Activated gamma-delta T cell treated with Interleukin-2 at 50 U/mL for 16 hours (primary cell): ENCODE measurements around the gene DERL3.
"Not testable (repeated sequence)": the region's sequence is repeated elsewhere in the genome, so short reads cannot be mapped to it uniquely, and the experiment has no call there.

Experiments used
- DNase-seq: peaks from one replicate; pipeline ENCODE4 v3.0.0-alpha.2; 2020

DERL3 gene

GRCh38 chr22:23838681-23839468, at the start of gene DERL3:
Gene DERL3, minus strand, starts transcription at chr22:23839006. Its CDS starts 19 bp downstream, at chr22:23838987.
- DNase-seq, result peak; percentile 95

DNA sequence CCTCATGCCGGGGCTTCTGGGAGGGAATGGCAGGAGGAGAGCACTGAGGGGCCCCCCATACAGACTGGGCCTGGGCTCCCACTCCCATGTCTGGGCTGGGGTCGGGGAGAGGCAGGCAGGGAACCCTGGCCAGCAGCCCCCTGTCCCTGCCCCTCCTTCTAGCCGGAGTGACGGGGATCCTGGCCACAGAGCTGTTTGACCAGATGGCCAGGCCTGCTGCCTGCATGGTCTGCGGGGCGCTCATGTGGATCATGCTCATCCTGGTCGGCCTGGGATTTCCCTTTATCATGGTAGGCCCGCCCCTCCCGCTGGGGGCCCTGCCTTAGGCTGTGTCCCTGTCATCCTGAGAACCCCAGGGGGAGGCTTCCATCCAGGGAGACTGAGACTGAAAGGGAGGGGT, 45.3 kb upstream of the DERL3 start:
- no peak for DNase-seq

- DNase-seq, result no peak
Measured at GRCh38 chr22:23883658-23884057, 44.9 kb upstream of the DERL3 start.

- DNase-seq, result no peak
Measured at GRCh38 chr22:23882370-23882769, 43.6 kb upstream of the DERL3 start.

DNA sequence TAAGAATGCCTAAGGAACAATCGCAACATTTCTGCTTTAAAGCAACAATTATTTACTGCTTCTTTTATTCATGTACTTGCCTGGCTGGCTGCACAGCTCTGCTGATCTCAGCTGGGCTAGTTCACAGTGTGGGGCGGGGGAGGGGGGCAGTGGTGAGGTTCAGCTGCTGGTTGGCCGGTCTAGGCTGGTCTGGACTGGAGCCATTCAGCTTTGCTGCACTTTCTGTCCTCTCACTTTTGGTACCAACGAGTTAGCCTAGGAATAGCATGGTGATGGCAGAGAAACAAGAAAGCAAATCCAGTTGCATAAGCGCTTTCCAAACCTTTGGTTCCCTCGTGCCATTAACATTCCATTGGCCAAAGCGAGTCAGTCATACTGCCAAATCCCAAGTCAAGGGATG, 39.4 kb upstream of the DERL3 start:
- no peak for DNase-seq

- DNase-seq, result no peak
Measured at GRCh38 chr22:23877566-23877965, 38.8 kb upstream of the DERL3 start.

- DNase-seq, result no peak
Measured at GRCh38 chr22:23875801-23876200, 37.0 kb upstream of the DERL3 start.

- DNase-seq, result no peak
Measured at GRCh38 chr22:23874871-23875270, 36.1 kb upstream of the DERL3 start.

GRCh38 chr22:23868580-23868979, 29.8 kb upstream of the DERL3 start:
- DNase-seq, result no peak

DNA sequence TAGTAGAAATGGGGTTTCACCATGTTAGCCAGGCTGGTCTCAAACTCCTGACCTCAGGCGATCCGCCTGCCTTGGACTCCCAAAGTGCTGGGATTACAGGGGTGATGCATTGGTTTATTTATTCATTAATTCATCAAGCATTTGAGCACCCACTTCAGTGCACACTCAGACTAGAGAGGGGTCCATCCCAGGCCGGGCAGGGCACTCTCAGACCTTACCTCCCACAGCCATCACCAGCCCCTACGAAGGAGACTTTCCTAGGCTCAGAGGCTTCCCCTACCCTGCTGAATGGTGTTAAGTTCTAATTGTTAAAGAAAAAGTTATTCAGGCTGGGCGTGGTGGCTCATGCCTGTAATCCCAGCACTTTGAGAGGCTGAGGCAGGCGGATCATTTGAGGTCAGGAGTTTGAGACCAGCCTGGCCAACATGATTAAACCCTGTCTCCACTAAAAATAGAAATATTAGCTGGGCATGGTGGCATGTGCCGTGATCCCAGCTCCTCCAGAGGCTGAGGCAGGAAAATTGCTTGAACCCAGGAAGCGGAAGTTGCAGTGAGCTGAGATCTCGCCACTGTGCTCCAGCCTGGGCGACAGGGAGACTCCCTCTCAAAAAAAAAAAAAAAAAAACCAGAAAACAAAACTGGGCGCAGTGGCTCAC, 25.8 kb upstream of the DERL3 start:
- DNase-seq, result not testable (repeated sequence)

DNA sequence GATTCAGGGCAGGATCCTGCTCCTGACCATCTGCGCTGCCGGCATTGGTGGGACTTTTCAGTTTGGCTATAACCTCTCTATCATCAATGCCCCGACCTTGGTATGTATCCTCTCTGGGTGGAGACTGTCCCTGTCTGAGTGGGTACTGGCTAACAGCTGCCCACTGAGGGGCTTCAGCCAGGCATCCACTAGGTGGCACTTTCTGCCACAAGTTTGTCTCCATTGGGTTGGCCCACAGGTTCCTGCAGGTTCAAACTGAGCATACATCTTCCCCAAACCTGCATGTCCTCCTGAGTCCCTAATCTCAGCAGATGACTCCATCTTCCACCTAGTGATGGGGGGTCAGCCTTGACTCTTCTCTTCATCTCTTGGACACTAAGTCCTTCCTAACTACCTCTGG, 23.3 kb upstream of the DERL3 start:
- DNase-seq, result no peak

DNA sequence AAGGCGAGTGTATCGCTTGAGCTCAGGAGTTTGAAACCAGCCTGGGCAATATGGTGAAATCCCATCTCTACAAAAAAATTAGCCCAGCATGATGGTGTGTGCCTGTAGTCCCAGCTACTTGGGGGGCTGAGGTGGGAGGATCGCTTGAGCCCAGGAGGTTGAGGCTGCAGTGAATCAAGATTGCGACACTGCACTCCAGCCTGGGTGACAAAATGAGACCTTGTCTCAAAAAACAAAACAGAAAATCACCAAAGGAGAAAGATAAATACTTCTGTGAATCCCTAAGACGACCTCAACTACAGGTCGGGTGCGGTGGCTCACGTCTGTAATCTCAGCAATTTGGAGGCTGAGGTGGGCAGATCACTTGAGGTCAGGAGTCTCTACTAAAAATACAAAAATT, 21.4 kb upstream of the DERL3 start:
- DNase-seq, result not testable (repeated sequence)

DNA sequence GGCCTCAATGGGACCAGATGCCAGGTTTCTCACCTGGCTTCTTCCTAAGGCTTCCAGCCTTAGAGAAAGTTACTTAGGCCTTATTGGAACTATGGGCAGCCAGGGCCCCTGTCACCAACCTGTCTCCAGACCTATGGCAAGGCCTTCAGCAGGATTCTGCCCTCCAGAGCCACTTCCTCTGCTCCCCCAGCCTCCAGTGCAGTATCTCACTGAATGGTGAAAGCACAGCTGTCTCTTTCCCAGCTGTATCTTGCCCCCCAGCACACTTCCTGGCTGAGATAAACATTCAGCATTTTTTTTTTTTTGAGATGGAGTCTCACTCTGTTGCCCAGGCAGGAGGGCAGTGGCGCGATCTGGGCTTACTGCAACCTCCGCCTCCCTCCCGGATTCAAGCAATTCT, 20.4 kb upstream of the DERL3 start:
- DNase-seq, result no peak

GRCh38 chr22:23858484-23858815, 19.6 kb upstream of the DERL3 start:
- no peak for DNase-seq

- DNase-seq, result peak; percentile 92
Measured at GRCh38 chr22:23857606-23858483, 19.0 kb upstream of the DERL3 start, which contains the start of gene SLC2A11. Gene SLC2A11, plus strand, starts transcription at chr22:23857875. Its CDS starts 125 bp downstream, at chr22:23858000.

- no peak for DNase-seq
Measured at GRCh38 chr22:23856721-23857605, 18.2 kb upstream of the DERL3 start.

DNA sequence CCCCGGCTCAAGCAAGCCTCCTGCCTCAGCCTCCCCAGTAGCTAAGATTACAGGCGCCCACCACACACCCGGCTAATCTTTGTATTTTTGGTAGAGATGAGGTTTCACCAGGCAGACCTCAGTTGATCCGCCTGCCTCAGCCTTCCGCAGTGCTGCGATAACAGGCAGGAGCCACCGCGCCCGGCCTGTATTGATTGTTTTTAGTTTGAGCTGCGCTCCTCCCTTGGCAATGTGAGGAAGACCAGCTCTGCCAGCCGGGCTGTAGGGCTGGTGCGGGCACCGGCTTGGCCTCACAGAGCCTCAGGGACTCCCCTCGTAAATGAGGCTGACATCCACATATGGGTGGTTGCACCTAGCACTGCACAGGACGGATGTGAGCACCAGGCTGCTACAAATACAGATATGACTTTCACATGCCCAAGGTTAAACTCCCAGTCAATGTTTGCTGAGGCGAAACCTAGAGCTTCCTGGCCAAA, 11.4 kb upstream of the DERL3 start:
- no peak for DNase-seq

DNA sequence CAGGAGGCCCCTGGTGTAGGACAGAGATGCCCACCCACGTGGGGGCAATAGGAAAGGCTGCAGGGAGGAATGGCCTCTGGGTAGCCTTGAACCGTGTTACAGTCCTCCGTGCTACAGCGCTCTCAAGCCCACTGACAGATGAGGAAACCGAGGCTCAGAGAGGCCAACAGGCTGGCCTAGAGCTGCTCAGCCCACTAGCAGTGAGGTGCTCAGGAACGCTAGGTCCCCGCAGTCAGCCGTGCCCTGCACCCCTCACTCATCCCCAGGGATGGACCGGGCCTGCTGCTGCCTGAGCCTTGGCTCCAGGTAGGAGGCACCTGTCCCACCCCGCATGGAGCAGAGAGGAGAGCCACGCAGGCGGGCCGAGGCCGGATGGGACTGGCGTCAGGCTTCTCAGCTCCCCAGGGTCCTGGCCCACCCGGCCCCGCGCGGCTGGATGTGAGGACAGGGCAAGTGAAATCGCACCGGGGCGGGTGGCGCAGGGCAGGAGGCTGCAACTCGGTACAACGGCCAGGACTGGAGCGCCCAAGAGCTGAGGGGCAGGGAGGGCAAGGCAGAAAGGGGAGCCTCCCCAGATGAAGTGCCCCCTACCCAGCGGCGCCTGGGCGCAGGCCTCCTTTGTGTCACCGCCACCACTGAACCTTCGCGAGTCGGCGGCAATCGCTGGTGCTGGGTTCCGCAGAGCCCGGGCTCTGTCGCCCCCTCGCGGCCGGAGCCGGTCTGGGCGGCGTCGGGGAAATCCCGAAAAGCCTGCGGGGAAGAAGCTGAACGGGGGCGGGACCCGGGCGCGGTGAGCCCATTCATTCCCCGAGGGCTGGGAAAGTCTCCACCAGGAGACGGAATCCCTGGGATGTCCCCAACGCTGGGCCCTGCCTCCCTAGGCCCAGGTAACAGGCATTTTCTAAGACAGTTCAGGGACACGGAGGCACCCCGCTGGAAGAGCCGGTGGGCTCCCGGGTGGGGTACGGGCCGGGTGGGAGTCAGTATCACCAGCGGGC, 10.5 kb upstream of the DERL3 start:
- DNase-seq, result peak; percentile 83

DNA sequence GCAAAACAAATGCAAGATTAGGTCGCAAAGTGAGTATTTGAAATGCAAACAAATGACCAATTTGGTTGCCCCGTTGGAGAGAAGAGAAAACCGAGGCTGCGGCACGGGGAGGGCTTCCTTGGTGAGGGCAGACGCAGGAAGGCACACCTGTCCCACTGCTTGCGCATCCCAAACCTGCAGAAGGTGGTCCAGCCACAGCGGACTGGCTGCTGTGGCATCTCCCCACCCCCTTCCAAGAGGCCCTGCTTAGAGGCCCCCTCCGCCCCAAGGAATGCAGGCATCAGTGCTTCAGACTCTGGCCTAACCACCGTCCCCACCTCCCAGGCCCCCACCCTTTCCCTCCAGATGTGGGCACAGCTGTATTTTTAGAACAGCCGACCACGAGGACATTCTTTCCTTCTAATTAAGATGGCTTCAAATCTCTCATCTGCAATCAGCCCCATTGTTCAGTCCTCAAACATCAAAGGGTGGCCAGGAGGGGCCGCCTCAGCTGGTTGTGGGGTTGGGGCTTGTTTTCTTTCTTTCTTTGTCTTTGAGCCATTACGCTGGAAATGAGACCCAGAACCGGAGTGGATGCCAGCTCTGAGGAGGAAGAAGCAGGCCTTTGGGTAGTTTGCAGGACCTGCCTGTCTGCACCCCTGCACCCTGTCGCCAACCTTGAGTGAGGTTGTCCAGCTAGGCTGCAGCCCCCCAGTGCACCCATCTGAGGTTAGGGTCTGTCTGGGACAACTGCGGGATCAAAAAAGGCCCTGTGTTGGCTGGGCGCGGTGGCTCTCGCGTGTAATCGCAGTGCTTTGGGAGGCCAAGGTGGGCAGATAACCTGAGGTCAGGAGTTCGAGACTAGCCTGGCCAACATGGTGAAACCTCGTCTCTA, 9.4 kb upstream of the DERL3 start:
- DNase-seq, result no peak
